Mucosa of descending colon (tissue), 3 donors: ENCODE measurements around the gene TROAP. TPM values are rescaled to one million over a fixed set of nuclear protein-coding genes. Genes with fewer than 3 reads are reported as not detected.

Source experiments
- ATAC-seq: fragments of 200-7000 bp; cut with Tn5 transposase; one replicate; pipeline ENCODE4 v1.9.1; 2020; ENCODE audit warnings: mild to moderate bottlenecking, moderate library complexity
- DNase-seq, 3 donors: peaks; one replicate each; pipeline ENCODE4 v3.0.0-alpha.2; 2020
- H3K36me3 ChIP-seq: fragments of 200-600 bp; one replicate; pipeline ENCODE4 v1.8.0; 2021; ENCODE audit warnings: low read depth, mild to moderate bottlenecking
- H3K4me1 ChIP-seq: fragments of 200-600 bp; one replicate; pipeline ENCODE4 v1.8.0; 2021; ENCODE audit warnings: low read depth, mild to moderate bottlenecking
- H3K4me3 ChIP-seq: fragments of 200-600 bp; one replicate; pipeline ENCODE4 v1.8.0; 2021; ENCODE audit warnings: mild to moderate bottlenecking
- H3K9me3 ChIP-seq: fragments of 200-600 bp; one replicate; pipeline ENCODE4 v1.8.0; 2021; ENCODE audit warnings: mild to moderate bottlenecking
- intact Hi-C, 2 donors: fragments of 100-400 bp; cut with DNase I in 1 of 2; cut with micrococcal nuclease in 1 of 2; formaldehyde crosslinking; loops; one replicate each; pipeline versions ENCODE4 v1.11.0 to v1.11.1; 2022; cut with DNase I, micrococcal nuclease
- total RNA-seq, 3 donors: library from RNA; stranded (reverse); fragmentation: NEBNext Ultra II Directional in 2 of 3; extraction: Animal tissue kit (Norgen Biotek cat#: 25700) in 2 of 3; gene quantifications; one replicate each; pipeline versions ENCODE4 v1.2.1 to v1.2.4, GENCODE V29; 2021 to 2023
- TF ChIP-seq, protein P1 (sequence below): fragments of 200-600 bp; IDR thresholded peaks from one replicate; pipeline ENCODE4 v1.8.0; 2022; ENCODE audit warnings: antibody characterized with exemption, mild to moderate bottlenecking
- donor health status: DM: no; HTN: no; CAD: no; lungs with moderate emphysema.
- donor health status: DM: no; HTN: no; CAD: no.
- donor health status: DM: no; HTN: yes; CAD: no.

TROAP gene
- total RNA-seq, 3 donors from 2014 or later: 4.4 to 18.8 (median 5.8) TPM

DNA sequence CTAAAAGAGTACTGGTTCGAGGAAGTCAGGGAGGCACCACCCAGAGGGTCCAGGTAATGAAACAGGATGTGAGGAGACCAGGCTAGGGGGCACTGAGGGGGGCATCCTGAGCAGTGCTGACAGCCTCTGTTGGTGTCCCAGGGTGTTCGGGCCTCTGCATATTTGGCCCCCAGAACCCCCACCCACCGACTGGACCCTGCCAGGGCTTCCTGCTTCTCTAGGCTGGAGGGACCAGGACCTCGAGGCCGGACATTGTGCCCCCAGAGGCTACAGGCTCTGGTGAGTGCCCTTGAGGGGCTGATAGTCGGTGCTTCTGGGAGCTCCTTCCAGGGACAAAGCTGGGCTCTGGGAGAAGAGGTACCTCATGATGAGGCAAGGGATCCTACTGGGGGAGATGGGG is 2.6 kb downstream of the TROAP start:
- TF ChIP-seq, protein P1, sequence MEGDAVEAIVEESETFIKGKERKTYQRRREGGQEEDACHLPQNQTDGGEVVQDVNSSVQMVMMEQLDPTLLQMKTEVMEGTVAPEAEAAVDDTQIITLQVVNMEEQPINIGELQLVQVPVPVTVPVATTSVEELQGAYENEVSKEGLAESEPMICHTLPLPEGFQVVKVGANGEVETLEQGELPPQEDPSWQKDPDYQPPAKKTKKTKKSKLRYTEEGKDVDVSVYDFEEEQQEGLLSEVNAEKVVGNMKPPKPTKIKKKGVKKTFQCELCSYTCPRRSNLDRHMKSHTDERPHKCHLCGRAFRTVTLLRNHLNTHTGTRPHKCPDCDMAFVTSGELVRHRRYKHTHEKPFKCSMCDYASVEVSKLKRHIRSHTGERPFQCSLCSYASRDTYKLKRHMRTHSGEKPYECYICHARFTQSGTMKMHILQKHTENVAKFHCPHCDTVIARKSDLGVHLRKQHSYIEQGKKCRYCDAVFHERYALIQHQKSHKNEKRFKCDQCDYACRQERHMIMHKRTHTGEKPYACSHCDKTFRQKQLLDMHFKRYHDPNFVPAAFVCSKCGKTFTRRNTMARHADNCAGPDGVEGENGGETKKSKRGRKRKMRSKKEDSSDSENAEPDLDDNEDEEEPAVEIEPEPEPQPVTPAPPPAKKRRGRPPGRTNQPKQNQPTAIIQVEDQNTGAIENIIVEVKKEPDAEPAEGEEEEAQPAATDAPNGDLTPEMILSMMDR: no peak
- H3K4me3 ChIP-seq: no peak overlapping the region
- peaks cover 14% of the 10 kb centered on the region for H3K4me1 ChIP-seq
- intact Hi-C loops: no loop called here
- no peaks in the 10 kb centered on the region for H3K9me3 ChIP-seq
- H3K36me3 ChIP-seq: no peaks in the 10 kb centered on the region
- ATAC-seq: no peak
- no peak for DNase-seq

DNA sequence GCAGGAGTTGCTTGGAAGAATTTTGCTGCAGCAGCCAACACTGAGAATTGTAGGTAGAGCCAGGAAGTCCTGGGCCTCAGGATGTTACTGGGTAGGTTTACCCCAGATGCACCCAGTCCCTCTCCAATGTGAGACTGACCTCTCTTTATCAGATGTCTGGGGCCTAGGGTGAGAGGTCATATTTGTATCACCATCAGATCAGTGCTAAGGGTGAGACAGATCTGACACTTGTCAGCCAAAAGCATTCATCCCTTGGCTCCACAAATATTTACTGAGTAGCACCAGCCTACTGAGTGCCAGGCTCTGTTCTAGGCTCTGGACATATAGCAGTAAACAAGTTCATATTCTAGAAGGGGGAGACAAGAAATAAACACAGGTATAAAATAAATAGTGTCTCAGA is 4.3 kb downstream of the TROAP start:
- ATAC-seq: no peak
- intact Hi-C loops: no loop called here
- DNase-seq: no peak
- Histone ChIP-seq H3K9me3 (no peaks in the 10 kb centered on the region), H3K4me1 (peaks cover 19% of the 10 kb centered on the region), H3K4me3 (no peak overlapping the region), H3K36me3 (no peaks in the 10 kb centered on the region)
- TF ChIP-seq, protein P1: no peak

DNA sequence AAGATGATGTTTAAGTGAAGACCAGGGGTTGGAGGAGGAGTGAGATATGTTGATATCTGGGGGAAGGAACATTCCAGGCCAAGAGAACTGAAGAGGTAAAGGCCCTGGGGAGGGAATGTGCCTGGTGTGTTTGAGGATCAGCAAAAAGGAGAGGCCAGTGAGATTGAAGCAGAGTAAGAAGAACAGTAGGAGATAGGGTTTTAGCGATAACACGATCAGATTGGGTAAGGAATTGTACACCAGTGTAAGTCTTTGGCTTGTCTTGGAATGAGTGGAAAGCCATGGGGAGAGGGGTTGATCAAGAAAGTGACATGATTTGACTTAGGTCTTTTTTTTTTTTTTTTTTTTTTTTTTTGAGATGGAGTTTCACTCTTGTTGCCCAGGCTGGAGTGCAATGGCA is 4.8 kb downstream of the TROAP start:
- DNase-seq: no peak
- Histone ChIP-seq H3K9me3 (no peaks in the 10 kb centered on the region), H3K36me3 (no peaks in the 10 kb centered on the region), H3K4me1 (peaks cover 19% of the 10 kb centered on the region), H3K4me3 (no peak overlapping the region)
- TF ChIP-seq, protein P1: no peak
- no peak for ATAC-seq
- intact Hi-C loops: no loop called here

DNA sequence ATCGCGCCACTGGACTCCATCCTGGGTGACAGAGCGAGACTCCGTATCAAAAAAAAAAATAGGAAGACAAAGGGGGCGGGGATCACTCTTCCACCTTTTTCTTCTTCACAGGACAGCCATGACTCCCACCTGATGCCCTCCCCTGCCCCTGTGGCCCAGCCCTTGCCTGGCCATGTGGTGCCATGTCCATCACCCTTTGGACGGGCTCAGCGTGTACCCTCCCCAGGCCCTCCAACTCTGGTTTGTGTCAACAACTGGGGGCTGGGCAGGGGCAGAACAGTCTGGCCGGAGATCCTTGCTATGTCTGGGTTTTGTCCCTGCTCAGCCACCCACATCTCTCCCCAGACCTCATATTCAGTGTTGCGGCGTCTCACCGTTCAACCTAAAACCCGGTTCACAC is 5.8 kb downstream of the TROAP start:
- intact Hi-C loops: no loop called here
- peaks cover 17% of the 10 kb centered on the region for H3K4me1 ChIP-seq
- no peaks in the 10 kb centered on the region for H3K9me3 ChIP-seq
- TF ChIP-seq, protein P1: no peak
- DNase-seq: no peak
- H3K36me3 ChIP-seq: no peaks in the 10 kb centered on the region
- H3K4me3 ChIP-seq: no peak overlapping the region
- no peak for ATAC-seq

DNA sequence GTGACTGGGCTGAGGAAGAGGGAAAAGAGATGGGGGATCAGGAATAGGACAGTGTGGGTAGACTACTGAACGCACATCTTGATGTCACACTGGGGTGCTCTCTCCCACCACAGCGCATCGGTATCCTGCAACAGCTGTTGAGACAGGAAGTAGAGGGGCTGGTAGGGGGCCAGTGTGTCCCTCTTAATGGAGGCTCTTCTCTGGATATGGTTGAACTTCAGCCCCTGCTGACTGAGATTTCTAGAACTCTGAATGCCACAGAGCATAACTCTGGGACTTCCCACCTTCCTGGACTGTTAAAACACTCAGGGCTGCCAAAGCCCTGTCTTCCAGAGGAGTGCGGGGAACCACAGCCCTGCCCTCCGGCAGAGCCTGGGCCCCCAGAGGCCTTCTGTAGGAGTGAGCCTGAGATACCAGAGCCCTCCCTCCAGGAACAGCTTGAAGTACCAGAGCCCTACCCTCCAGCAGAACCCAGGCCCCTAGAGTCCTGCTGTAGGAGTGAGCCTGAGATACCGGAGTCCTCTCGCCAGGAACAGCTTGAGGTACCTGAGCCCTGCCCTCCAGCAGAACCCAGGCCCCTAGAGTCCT is 7.1 kb downstream of the TROAP start:
- ATAC-seq (no peak), DNase-seq (no peak)
- H3K36me3 ChIP-seq: no peaks in the 10 kb centered on the region
- H3K4me3 ChIP-seq: no peak overlapping the region
- TF ChIP-seq, protein P1: no peak
- H3K9me3 ChIP-seq: no peaks in the 10 kb centered on the region
- peaks cover 15% of the 10 kb centered on the region for H3K4me1 ChIP-seq
- intact Hi-C loops: loop anchor here in 1 of 2 donors (10.0 kb wide), 1 partner anchor 45 kb away; no protein-coding TSS in a partner anchor
